Retinal pigment epithelial cell (primary cell): ENCODE results near the gene NEO1.

Experiments
- DNase-seq: peaks from one replicate; pipeline ENCODE4 v3.0.0-alpha.2; 2010; ENCODE audit warnings: low read depth
- H3K4me3 ChIP-seq: 2 replicates; pipeline ENCODE4 v1.5.1; 2011; ENCODE audit warnings: mild to moderate bottlenecking, low read length, control low read depth, moderate library complexity
- CTCF ChIP-seq: conservative IDR thresholded peaks from 2 replicates; pipeline ENCODE4 v1.5.1; 2011; ENCODE audit warnings: low read depth, low read length, control low read depth, inconsistent platforms

The NEO1 gene

GRCh38 chr15:73009066-73010056, 42.9 kb upstream of the NEO1 start:
- DNase-seq, result no peak
- no peak for TF ChIP-seq CTCF
- no peak overlapping the region for H3K4me3 ChIP-seq

GRCh38 chr15:73010154-73011152, 41.8 kb upstream of the NEO1 start:
- DNase-seq, result no peak
- no peak overlapping the region for H3K4me3 ChIP-seq
- TF ChIP-seq CTCF, result no peak

GRCh38 chr15:73014904-73015303, 37.4 kb upstream of the NEO1 start:
- no peak overlapping the region for H3K4me3 ChIP-seq
- DNase-seq, result no peak
- TF ChIP-seq CTCF, result no peak

- no peak overlapping the region for H3K4me3 ChIP-seq
- TF ChIP-seq CTCF, result no peak
- DNase-seq, result no peak
Measured at GRCh38 chr15:73015493-73015892, 36.8 kb upstream of the NEO1 start.

- no peak for TF ChIP-seq CTCF
- no peak for DNase-seq
- H3K4me3 ChIP-seq, result no peak overlapping the region
Measured at GRCh38 chr15:73017987-73018386, 34.3 kb upstream of the NEO1 start.

- DNase-seq, result no peak
- no peak for TF ChIP-seq CTCF
- no peak overlapping the region for H3K4me3 ChIP-seq
Measured at GRCh38 chr15:73019154-73019553, 33.1 kb upstream of the NEO1 start.
